GM10266 (cell line): Measurements from ENCODE around the gene FSTL4.

Source experiments
- DNase-seq: peaks from one replicate; pipeline ENCODE4 v3.0.0; 2012; ENCODE audit errors: extremely low spot score
- CTCF ChIP-seq: IDR thresholded peaks from 2 replicates; pipeline ENCODE4 v1.5.1; 2012; ENCODE audit warnings: mild to moderate bottlenecking, low read depth; ENCODE audit not compliant: control insufficient read depth, insufficient read depth; ENCODE audit errors: missing control alignments

The FSTL4 gene

DNA sequence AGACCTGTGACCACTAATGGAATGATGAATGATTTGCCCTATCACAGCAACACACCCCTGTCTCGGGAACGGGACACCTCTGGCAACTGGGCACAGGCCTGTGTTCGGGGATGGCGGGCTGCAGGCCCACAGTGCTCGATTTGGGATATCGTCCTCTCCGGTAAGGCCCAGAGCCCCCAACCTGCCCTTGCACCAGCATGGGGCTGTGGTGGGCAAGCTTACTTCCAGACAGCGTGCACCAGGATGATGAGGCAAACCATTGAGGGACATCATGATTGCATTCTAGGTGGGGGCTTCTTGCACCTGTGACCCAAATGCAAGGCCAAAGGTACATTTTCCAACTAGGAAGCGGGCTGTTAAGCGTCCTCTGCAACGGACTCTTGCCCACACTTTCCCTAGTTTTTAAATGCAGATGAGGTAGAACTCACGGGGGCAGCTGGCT, 275.4 kb downstream of the FSTL4 start:
- no peak for DNase-seq
- no peak for TF ChIP-seq CTCF

- no peak for TF ChIP-seq CTCF
- DNase-seq: no peak
Observed at GRCh38 chr5:133336121-133336968, 276.0 kb downstream of the FSTL4 start.

- TF ChIP-seq CTCF: no peak
- DNase-seq: no peak
Observed at GRCh38 chr5:133334796-133335639, 277.3 kb downstream of the FSTL4 start.

DNA sequence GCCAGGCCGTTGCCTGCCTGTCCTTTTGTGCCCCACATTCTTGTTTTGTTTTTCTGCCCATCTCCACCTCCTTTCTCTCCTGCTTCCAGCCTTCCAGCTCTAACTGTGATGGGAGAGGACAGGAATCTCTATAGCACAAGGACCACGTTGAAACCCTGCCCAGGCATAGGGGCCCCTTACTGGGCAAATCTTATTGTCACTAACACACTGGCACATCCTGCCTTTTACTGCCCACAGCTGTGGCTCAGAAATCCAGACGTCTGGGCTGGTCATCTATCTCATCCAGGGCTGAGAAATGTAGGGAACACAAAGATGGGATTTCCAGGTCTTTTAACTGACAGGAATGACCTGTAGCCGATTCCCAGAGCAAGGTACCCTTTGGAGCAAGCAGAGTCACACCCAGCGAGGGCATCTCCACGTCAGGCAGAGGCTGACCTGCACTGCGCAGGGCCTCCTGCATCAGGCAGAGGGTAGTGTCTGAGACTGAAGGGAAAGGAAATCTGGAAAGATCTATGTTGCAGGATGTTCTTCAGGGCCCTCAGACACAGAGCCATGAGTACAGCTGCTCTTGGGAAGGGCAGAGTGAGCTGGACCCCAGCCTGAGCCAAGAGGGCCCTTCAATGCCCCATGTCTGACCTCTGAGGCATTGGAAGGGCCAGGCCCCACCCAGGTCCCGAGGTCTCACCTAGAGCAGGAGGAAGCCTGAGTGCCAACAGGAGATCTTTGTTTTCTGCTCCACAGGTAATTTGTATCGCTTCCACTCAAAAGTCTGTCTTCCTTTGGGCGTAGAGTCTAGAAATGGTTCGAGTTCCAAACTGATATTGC, 278.8 kb downstream of the FSTL4 start:
- DNase-seq: no peak
- no peak for TF ChIP-seq CTCF

- no peak for DNase-seq
- TF ChIP-seq CTCF: no peak
Observed at GRCh38 chr5:133332439-133333024, 279.8 kb downstream of the FSTL4 start.

- no peak for TF ChIP-seq CTCF
- DNase-seq: no peak
Observed at GRCh38 chr5:133331941-133332340, 280.4 kb downstream of the FSTL4 start.
